Limb (tissue), 2 donors: ENCODE data around the gene LTBP3.
A peak's percentile ranks its signal among the peaks of the same experiment; 100 is the strongest.

Experiments
- DNase-seq, 2 donors: peaks; one replicate each; pipeline ENCODE4 v3.0.0-alpha.2; 2016; ENCODE audit errors: extremely low spot score in 2 of 2

Gene LTBP3

DNA sequence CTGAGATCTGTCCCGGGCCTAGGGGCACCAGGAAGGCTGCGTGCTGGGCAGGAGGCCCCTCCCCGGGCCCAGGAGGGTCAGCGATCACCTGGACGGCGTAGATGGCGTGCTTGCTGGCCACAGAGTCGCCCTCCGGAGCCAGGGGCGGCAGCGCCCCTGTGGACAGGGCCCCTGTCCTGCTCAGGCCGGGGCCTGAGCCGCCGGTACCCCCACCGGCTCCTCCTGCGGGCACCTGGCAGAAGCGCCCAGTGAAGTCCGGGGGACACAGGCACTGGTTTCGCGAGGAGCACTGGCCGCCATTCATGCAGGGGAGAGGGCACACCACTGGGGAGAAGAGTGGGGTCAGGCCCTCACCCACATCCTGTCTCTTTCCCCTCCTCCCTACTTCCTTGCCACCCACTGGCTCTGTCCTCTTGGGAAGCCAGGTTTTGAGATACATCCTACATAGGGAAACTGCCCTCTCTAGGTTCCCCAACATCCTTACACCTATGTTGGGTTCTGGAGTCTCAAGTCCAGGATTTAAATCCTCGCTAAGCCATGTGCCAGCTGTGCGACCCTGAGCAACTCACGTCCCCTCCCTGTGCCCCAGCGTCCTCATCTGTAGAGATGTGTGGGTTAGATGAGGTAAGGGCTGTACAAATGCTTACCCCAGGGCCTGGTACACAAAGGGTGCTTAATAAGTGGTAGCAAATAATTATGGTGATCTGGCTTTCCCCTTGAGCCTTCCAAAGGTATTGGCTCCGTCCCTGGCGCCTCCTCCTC lies 3.9 kb downstream of the LTBP3 start:
- DNase-seq: no peak

DNA sequence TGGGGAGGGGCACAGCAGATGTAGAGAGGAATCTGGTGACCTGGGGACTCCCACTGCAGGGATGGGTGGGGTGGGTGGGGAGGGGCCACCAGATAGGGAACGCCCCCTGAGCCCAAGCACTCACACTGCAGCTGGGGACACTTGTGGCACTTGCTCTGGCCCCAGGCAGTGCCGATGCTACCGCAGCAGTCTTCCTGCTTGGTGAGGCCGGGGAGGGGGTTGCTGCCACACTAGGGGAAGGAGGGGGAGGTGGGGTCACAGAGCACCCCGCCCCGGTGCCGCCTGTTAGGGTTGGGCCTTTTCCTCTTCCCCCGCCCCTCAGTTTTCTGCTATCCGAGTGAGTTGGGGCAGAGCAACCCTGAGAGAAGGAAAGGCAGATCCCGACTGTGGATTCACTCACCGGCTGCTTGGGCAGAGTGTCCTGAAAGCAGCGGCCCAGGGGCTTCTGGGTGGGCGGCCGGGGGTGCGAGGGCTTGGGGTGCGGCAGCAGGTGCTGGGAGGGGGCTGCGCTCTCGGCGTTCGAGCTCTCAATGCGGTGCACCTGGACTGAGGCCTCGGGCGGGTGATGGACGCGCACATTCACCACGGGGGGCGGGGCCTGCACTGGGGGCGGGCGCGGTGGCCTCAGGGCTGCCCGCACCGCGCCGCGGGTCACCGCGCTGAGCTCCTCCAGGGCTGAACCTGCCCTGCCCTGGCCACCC lies 4.7 kb downstream of the LTBP3 start:
- peak in 1 of 2 donors; percentile 42 for DNase-seq

DNA sequence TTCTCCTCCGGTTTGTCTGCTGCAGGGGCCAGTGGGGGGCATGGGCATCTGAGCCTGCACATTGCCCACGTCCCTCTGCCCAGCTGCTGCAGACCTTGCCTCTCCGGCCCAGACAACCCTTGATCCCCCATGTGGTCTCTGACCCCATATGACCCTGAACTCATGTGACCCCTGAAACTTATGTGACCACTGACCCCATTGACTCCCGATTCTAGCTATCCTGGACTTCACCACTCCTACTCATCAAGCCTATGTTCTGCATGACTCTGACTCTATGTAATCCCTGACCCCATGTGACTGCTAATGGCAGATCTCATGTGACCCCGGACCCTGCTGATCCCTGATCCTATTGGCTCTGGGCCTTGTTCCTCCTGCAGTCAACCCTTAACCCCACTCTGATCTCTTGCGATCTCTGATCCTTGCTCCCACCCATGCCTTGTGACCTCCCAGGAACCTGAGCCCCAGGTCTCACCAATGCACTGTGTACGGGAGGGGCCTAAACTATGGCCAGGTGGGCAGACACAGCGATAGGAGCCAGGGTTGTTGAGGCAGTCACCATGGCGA lies 5.7 kb downstream of the LTBP3 start:
- no peak for DNase-seq

GRCh38 chr11:65551572-65552387 lies 6.4 kb downstream of the LTBP3 start:
- peak in 1 of 2 donors; percentile 50 for DNase-seq

GRCh38 chr11:65549096-65549495 lies 9.1 kb downstream of the LTBP3 start:
- DNase-seq: no peak

DNA sequence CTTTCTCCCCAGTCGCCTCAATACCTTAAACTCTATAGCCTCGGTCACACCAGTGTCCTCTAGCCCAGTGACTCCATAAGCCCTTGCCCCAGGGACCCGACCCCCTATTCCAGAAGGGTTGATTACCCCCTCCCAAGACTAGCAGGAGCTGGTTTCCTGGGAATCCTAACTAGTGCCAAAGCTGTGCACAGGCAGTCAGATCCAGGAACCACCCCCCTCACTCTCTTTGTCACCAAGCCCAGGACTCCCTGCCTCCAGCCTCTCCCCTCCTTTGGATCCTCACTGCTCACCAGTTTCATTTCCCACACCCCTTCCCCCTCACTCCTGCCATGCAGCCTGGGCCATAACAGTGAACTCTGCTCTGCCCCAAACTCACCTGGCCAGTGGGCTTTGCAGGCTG lies 9.8 kb downstream of the LTBP3 start:
- DNase-seq: no peak

DNA sequence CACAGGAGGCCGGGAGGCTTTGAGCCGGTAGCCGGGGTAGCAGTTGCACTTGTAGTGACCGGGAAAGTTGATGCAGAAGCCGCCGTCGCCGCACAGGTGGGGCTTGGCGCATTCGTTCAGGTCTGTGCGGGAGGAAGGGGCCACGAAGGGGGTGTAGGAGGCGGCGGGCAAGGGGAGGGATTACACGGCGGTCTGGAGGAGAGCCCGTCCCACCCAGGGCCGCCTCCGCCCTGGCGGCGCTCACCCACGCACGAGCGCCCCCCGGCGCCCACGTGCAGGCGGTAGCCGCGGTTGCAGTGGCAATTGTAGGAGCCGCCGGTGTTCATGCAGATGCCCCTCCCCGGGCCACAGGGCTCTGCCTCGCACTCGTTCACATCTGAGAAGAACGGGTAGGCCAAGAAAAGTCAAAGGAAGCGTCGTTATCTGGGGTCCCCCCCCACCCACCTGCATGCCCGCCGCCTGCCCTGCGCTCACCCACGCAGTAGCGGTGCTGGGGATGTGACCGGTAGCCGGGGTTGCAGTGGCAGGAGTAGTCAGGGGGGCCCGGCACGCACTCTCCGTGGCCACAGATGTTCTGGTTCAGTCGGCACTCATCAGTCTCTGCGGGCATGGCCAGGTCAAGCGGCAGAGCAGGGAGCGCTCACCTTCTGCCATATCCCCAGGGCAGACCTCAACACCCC lies 10.6 kb downstream of the LTBP3 start:
- DNase-seq: peak in 1 of 2 donors; percentile 34

DNA sequence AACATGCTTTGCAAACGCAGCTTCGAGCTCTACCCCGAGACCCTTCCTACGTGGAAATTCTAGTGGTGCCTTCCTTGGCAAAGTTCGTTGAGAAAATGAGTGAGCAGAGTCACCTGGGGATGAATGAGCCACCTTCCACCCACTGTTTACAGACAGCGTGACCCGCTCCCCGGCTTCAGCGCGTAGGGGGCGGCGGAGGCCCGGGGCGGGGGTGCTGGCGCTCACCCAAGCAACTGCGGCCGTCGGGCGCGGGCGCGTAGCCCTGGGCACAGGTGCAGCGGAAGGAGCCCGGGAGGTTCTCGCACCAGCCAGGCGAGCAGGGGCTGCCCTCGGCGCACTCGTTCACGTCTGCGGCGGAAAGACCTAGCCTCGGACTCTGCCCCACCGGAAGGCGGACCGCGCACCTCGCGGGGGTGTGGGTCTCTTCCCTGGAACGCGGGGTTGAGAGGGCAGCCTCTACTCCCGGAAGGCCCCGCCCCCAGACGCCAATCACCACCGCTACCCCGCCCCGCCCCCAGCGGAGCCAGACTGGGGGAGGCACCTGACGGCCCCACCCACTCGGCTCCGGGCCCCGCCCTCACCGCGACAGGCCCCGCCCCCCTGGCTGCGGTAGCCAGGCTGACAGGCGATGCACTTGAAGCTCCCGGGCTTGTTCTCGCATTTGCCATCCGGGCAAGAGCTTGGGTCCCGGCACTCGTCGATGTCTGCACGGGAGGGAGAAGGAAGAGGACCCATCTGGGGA lies 11.8 kb downstream of the LTBP3 start:
- peak in 1 of 2 donors; percentile 83 for DNase-seq

DNA sequence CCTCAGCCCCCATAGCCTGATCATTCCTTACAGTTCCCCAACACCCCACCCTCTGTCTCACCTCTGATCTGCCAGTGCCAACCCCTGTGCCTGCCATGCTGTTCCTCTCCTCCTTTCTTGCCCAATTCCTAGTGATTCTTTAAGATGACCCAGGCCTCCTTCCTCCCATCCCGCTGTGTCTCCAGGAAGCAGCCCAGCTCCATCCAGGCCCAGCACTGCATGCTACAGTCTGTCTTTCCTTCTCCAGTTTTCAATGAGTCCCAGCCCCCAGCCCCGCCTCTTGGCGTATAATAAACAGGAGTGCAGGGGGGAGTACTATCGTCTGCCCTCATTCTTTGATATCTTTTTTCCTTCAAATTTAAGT lies 12.3 kb downstream of the LTBP3 start:
- no peak for DNase-seq

DNA sequence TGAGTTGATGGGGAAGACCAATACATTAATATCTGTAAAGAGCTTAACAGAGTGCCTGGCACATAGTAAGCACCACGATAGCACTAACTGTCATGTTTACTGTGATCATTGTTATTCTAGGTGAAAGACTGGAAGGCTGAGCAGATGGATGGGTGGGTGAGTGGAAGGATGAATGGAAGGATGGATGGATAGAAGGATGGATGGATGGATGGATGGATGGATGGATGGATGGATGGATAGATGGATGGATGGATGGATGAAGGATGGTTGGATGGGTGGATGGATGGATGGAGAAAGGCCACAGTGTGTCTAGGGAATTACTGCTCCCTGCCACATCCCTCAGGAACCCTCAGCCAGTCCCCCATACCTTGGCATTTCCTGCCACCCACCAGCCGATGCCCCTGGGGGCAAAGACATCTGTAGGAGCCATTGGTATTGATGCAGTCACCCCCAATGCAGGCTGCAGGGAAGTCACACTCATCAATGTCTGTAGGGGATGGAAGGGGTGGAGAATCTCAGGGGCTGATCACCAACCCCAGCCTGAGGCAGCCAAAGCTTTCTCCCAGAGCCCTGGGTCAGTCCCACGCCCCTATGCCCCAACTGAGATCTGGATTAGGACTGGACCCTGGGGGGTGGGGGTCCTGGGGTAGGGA lies 15.3 kb downstream of the LTBP3 start:
- DNase-seq: no peak

GRCh38 chr11:65541093-65541982 lies 16.8 kb downstream of the LTBP3 start:
- no peak for DNase-seq

- DNase-seq: peak; percentile 86 to 91
Measured at GRCh38 chr11:65540290-65541092, 17.7 kb downstream of the LTBP3 start.

- no peak for DNase-seq
Measured at GRCh38 chr11:65539744-65540289, 18.3 kb downstream of the LTBP3 start.

GRCh38 chr11:65538915-65539743 lies 19.0 kb downstream of the LTBP3 start:
- DNase-seq: no peak

- no peak for DNase-seq
Measured at GRCh38 chr11:65538232-65538914, 19.8 kb downstream of the LTBP3 start.

GRCh38 chr11:65537620-65538231 lies 20.4 kb downstream of the LTBP3 start:
- DNase-seq: no peak
